Left ventricle myocardium inferior (tissue), 1 donor: ENCODE measurements around the gene SBF2. TPM values are rescaled to one million over a fixed set of nuclear protein-coding genes. Genes with fewer than 3 reads are reported as not detected.
A peak's percentile ranks its signal among the peaks of the same experiment; 100 is the strongest.

Source experiments
- DNase-seq: peaks from one replicate; pipeline ENCODE4 v3.0.0-alpha.2; 2020
- H3K27ac ChIP-seq: fragments of 200-600 bp; replicated peaks from 2 replicates; pipeline ENCODE4 v1.8.0; 2021
- H3K27me3 ChIP-seq: fragments of 200-600 bp; 2 replicates; pipeline ENCODE4 v1.8.0; 2021; ENCODE audit warnings: low read depth
- H3K36me3 ChIP-seq: fragments of 200-600 bp; 2 replicates; pipeline ENCODE4 v1.8.0; 2021
- H3K4me1 ChIP-seq: fragments of 200-600 bp; 2 replicates; pipeline ENCODE4 v1.8.0; 2021
- H3K4me3 ChIP-seq: fragments of 200-600 bp; 2 replicates; pipeline ENCODE4 v1.8.0; 2021; ENCODE audit warnings: mild to moderate bottlenecking, moderate library complexity
- H3K9me3 ChIP-seq: fragments of 200-600 bp; replicated peaks from 2 replicates; pipeline ENCODE4 v1.8.0; 2021
- intact Hi-C: fragments of 100-400 bp; cut with micrococcal nuclease; formaldehyde crosslinking; loops from one replicate; pipeline ENCODE4 v1.11.0; 2022
- total RNA-seq: library from RNA; stranded (reverse); fragmentation: NEBNext Ultra II Directional; extraction: Animal tissue kit (Norgen Biotek cat#: 25700); gene quantifications from one replicate; pipeline ENCODE4 v1.2.1, GENCODE V29; 2021
- TF ChIP-seq, protein P1 (sequence below): fragments of 200-600 bp; IDR thresholded peaks from 2 replicates; pipeline ENCODE4 v1.8.0; 2021; ENCODE audit warnings: antibody characterized with exemption, mild to moderate bottlenecking, borderline replicate concordance
- donor health status: DM: no; HTN: yes; CAD: no; lungs with severe emphysema.

The SBF2 gene
- total RNA-seq, 1 donor from 2014 or later, result 17.8 TPM

DNA sequence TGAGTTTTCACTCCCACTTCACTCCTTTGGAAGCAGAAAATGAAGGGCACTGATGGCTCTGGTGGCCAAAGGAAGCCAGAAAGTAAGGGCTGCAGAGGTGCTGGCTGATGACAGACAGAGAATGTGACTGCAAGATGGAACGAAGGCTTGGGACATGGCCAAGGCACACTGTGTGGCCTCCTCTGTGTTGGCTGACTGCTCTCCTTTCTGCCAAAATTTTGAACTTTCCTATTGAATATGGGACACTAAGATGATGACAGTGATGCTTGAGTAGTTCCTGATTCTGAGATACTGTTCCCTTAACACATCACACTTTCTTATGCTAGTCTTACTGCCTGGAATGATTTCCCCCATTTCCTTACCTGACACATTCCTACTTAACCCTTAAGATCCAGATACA is 473.8 kb downstream of the SBF2 start:
- TF ChIP-seq, protein P1, sequence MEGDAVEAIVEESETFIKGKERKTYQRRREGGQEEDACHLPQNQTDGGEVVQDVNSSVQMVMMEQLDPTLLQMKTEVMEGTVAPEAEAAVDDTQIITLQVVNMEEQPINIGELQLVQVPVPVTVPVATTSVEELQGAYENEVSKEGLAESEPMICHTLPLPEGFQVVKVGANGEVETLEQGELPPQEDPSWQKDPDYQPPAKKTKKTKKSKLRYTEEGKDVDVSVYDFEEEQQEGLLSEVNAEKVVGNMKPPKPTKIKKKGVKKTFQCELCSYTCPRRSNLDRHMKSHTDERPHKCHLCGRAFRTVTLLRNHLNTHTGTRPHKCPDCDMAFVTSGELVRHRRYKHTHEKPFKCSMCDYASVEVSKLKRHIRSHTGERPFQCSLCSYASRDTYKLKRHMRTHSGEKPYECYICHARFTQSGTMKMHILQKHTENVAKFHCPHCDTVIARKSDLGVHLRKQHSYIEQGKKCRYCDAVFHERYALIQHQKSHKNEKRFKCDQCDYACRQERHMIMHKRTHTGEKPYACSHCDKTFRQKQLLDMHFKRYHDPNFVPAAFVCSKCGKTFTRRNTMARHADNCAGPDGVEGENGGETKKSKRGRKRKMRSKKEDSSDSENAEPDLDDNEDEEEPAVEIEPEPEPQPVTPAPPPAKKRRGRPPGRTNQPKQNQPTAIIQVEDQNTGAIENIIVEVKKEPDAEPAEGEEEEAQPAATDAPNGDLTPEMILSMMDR, result no peak
- Histone ChIP-seq H3K27ac (peak overlapping the region; percentile 73), H3K9me3 (no peaks in the 10 kb centered on the region), H3K4me3 (no peak overlapping the region), H3K4me1 (peaks cover 28% of the 10 kb centered on the region), H3K36me3 (no peaks in the 10 kb centered on the region), H3K27me3 (no peaks in the 10 kb centered on the region)
- peak; percentile 72 for DNase-seq
- intact Hi-C loops, result no loop called here

DNA sequence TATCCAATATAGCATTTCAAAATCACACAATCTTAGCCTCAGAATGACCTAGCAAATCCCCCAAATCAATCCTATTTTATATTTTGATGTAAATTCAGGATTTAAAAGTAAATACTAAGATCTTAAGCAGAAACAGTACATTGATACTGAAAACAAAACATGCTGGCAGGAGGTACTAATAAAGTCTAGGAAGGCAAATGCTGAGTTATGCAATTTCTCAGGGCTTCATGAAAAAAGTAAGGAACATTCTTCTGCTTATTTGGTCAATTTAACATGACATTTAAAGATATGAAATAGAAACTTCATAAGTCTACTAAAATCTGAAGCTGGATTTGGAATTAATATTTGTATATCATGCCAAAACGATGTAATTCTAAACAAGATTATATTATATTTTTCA is 476.8 kb downstream of the SBF2 start:
- intact Hi-C loops, result no loop called here
- Histone ChIP-seq H3K36me3 (peaks cover 17% of the 10 kb centered on the region), H3K27me3 (no peaks in the 10 kb centered on the region), H3K4me3 (no peak overlapping the region), H3K4me1 (peaks cover 28% of the 10 kb centered on the region), H3K27ac (no peak overlapping the region), H3K9me3 (no peaks in the 10 kb centered on the region)
- TF ChIP-seq, protein P1, result no peak
- no peak for DNase-seq

GRCh38 chr11:9815486-9816136 is 478.4 kb downstream of the SBF2 start:
- Histone ChIP-seq H3K27me3 (no peaks in the 10 kb centered on the region), H3K4me3 (no peak overlapping the region), H3K27ac (no peak overlapping the region), H3K4me1 (peaks cover 17% of the 10 kb centered on the region), H3K36me3 (peaks cover 33% of the 10 kb centered on the region), H3K9me3 (no peaks in the 10 kb centered on the region)
- TF ChIP-seq, protein P1, result no peak
- no peak for DNase-seq
- intact Hi-C loops, result no loop called here

DNA sequence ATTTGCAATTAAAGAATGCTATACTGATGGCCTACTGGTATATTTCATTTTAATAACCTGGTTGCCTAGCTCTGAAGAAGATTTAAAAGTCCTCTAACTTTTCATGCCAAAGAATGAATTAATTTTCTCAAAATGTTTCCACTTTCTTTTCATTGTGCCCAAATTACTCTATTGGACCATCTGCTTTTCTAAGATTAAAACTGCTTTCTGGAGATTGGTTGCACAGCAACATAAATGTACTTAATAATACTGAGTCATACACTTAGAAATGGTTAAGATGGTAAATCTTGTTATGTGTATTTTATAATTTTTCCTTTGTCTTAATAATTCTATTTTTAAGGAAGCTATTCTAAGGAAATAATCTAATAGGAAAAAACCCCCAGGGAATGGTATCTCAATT is 479.9 kb downstream of the SBF2 start:
- H3K4me1 ChIP-seq, result peaks cover 4% of the 10 kb centered on the region
- TF ChIP-seq, protein P1, result no peak
- no peak overlapping the region for H3K4me3 ChIP-seq
- no peak overlapping the region for H3K27ac ChIP-seq
- no peaks in the 10 kb centered on the region for H3K9me3 ChIP-seq
- intact Hi-C loops, result no loop called here
- no peak for DNase-seq
- H3K27me3 ChIP-seq, result no peaks in the 10 kb centered on the region
- H3K36me3 ChIP-seq, result peaks cover 34% of the 10 kb centered on the region

- TF ChIP-seq, protein P1, result no peak
- H3K27ac ChIP-seq, result no peak overlapping the region
- no peak for DNase-seq
- intact Hi-C loops, result no loop called here
- H3K9me3 ChIP-seq, result no peaks in the 10 kb centered on the region
- peaks cover 11% of the 10 kb centered on the region for H3K4me1 ChIP-seq
- H3K36me3 ChIP-seq, result peaks cover 66% of the 10 kb centered on the region
- no peaks in the 10 kb centered on the region for H3K27me3 ChIP-seq
- H3K4me3 ChIP-seq, result no peak overlapping the region
These were observed 485.1 kb downstream of the SBF2 start for GRCh38 chr11:9808943-9809342.
